RWPE2 (cell line): Measurements from ENCODE around the gene USP40.

Experiments
- ATAC-seq: fragments of 200-7000 bp; cut with Tn5 transposase; 3 replicates; pipeline ENCODE4 v1.9.1; 2021; ENCODE audit warnings: low read depth
- DNase-seq: peaks from one replicate; pipeline ENCODE4 v3.0.0-alpha.2; 2020; ENCODE audit warnings: low spot score
- H3K27ac ChIP-seq: fragments of 450-650 bp; 2 replicates; pipeline ENCODE4 v1.5.1; 2017; ENCODE audit warnings: mild to moderate bottlenecking; ENCODE audit not compliant: poor library complexity, severe bottlenecking
- H3K27me3 ChIP-seq: fragments of 250-450 bp; sonication (Bioruptor Pico); 2 replicates; pipeline ENCODE4 v1.5.1; 2021; ENCODE audit warnings: mild to moderate bottlenecking, moderate library complexity; ENCODE audit not compliant: insufficient read depth, poor library complexity, severe bottlenecking
- H3K36me3 ChIP-seq: fragments of 250-450 bp; sonication (Bioruptor Pico); 2 replicates; pipeline ENCODE4 v1.5.1; 2020; ENCODE audit warnings: low read depth, mild to moderate bottlenecking, moderate library complexity
- H3K4me1 ChIP-seq: fragments of 250-450 bp; sonication (Bioruptor Pico); 2 replicates; pipeline ENCODE4 v1.5.1; 2021; ENCODE audit warnings: mild to moderate bottlenecking, moderate library complexity; ENCODE audit not compliant: insufficient read depth, poor library complexity, severe bottlenecking
- H3K4me3 ChIP-seq: fragments of 250-450 bp; sonication (Bioruptor Pico); 2 replicates; pipeline ENCODE4 v1.5.1; 2021; ENCODE audit warnings: mild to moderate bottlenecking, moderate library complexity; ENCODE audit not compliant: severe bottlenecking
- H3K9me3 ChIP-seq: fragments of 250-450 bp; sonication (Bioruptor Pico); 2 replicates; pipeline ENCODE4 v1.5.1; 2021; ENCODE audit warnings: mild to moderate bottlenecking, moderate library complexity; ENCODE audit not compliant: severe bottlenecking
- TF ChIP-seq, protein P1 (sequence below): fragments of 450-650 bp; IDR thresholded peaks from one replicate; pipeline ENCODE4 v1.5.1; 2017; ENCODE audit warnings: mild to moderate bottlenecking, moderate library complexity; ENCODE audit not compliant: poor library complexity, severe bottlenecking

USP40 gene

DNA sequence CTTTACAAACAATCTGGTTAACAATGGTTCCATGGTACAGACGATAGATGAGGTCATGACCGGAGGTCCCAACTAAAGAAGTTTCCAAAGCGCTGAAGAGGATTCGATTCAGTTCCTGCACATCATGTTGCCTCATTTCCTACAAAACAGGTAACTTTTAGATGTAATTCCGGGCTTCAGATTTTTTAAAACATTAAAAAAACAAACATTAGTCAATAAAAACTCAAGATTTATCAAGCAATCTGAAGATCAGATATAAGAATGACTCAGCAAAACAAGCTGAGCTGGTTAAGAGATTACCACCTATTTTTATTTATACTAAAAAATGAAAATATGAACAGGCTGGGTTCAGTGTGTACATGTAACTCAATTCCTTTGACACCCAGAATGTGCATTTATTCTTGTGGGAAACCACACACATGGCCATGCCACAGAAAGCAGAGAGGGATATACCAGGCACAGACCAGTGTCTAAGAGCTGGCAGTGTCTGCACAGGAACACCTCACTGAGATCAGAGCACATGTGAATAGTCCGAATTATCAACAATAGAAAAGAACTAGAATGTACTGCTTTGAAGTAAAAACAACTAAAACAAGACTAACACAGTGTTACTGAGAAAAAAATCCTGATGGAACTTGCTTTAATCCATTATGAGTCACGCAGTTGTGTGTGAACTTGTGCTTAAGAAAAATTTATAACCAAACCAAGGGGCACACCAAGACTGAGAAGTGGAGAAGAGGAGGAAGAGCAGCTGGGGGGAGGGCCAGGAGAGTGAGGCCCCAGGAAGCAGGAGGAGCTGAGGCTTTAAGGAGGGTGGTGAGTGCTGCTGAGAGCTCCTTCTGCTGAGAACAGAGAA lies 9.5 kb downstream of the USP40 start:
- peak; percentile 96 for ATAC-seq
- TF ChIP-seq, protein P1, sequence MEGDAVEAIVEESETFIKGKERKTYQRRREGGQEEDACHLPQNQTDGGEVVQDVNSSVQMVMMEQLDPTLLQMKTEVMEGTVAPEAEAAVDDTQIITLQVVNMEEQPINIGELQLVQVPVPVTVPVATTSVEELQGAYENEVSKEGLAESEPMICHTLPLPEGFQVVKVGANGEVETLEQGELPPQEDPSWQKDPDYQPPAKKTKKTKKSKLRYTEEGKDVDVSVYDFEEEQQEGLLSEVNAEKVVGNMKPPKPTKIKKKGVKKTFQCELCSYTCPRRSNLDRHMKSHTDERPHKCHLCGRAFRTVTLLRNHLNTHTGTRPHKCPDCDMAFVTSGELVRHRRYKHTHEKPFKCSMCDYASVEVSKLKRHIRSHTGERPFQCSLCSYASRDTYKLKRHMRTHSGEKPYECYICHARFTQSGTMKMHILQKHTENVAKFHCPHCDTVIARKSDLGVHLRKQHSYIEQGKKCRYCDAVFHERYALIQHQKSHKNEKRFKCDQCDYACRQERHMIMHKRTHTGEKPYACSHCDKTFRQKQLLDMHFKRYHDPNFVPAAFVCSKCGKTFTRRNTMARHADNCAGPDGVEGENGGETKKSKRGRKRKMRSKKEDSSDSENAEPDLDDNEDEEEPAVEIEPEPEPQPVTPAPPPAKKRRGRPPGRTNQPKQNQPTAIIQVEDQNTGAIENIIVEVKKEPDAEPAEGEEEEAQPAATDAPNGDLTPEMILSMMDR = no peak
- no peak for DNase-seq
- no peaks in the 10 kb centered on the region for H3K27me3 ChIP-seq
- no peaks in the 10 kb centered on the region for H3K9me3 ChIP-seq
- H3K4me1 ChIP-seq = peaks cover 21% of the 10 kb centered on the region
- H3K36me3 ChIP-seq = peaks cover 83% of the 10 kb centered on the region
- H3K27ac ChIP-seq = peak overlapping the region; percentile 90
- H3K4me3 ChIP-seq = no peak overlapping the region

DNA sequence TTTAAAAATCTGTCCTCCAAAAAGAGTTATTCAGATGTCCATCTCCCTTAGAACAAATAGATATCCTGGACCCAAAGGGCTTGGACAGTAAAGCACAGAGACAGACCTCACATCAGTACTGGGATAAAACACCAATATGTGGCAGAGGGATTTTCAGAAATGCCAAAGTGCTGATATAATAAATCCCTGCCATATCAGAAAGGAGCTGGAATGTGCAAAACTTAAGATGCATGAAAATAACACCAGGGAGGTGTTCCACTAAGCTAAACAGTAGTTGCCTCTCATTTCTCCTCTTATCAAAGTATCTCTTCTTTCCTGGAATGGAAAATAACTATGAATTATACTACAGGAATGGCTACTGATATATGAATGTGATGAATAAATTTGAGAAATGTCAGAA lies 13.2 kb downstream of the USP40 start:
- H3K27me3 ChIP-seq = no peaks in the 10 kb centered on the region
- peaks cover 90% of the 10 kb centered on the region for H3K36me3 ChIP-seq
- DNase-seq = no peak
- no peak overlapping the region for H3K27ac ChIP-seq
- no peaks in the 10 kb centered on the region for H3K9me3 ChIP-seq
- no peak overlapping the region for H3K4me3 ChIP-seq
- H3K4me1 ChIP-seq = peaks cover 20% of the 10 kb centered on the region
- TF ChIP-seq, protein P1 = no peak
- no peak for ATAC-seq

DNA sequence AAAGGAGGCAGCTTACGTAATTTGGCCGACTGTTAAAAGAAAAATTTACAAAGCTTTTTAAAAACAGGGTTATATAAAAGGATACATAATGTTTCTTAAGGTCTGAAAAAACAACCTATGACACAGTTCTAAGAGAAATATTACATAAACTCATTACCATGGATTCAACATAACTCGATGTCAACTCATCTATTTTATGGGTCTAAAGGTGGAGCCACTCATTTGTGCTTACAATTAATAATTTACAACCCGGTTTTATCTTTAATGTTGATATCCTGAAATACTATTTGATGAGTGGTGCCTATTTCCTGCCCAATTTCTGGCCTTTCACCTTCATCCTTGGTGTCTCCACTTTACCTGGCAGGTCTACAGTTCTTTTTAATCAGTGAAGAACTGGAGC lies 15.1 kb downstream of the USP40 start:
- Histone ChIP-seq H3K27ac (no peak overlapping the region), H3K4me3 (no peak overlapping the region), H3K36me3 (peaks cover 96% of the 10 kb centered on the region), H3K27me3 (no peaks in the 10 kb centered on the region), H3K9me3 (no peaks in the 10 kb centered on the region), H3K4me1 (peaks cover 1% of the 10 kb centered on the region)
- TF ChIP-seq, protein P1 = no peak
- no peak for DNase-seq
- no peak for ATAC-seq

DNA sequence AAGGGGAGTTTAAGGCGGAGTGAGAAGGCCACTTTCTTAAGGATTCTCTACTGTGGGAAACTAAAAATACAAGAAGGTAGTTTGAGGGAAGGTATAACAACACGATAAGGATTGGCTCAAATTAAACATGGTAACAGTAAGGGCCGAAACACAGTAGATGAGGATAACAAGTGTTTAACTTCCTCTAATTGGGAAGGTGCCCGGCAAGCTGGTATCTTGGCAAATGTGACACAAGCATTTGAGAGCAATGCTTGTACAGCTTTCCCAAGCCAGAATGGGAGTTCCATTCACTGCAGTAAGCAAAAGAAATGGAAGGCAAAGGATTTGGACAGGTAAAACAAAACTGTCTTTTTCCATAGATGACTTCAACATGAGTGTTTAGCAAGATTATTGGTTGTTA lies 19.8 kb downstream of the USP40 start:
- TF ChIP-seq, protein P1 = no peak
- H3K36me3 ChIP-seq = peaks cover 74% of the 10 kb centered on the region
- H3K4me3 ChIP-seq = no peak overlapping the region
- ATAC-seq (no peak), DNase-seq (no peak)
- no peaks in the 10 kb centered on the region for H3K4me1 ChIP-seq
- no peaks in the 10 kb centered on the region for H3K27me3 ChIP-seq
- no peaks in the 10 kb centered on the region for H3K9me3 ChIP-seq
- no peak overlapping the region for H3K27ac ChIP-seq

DNA sequence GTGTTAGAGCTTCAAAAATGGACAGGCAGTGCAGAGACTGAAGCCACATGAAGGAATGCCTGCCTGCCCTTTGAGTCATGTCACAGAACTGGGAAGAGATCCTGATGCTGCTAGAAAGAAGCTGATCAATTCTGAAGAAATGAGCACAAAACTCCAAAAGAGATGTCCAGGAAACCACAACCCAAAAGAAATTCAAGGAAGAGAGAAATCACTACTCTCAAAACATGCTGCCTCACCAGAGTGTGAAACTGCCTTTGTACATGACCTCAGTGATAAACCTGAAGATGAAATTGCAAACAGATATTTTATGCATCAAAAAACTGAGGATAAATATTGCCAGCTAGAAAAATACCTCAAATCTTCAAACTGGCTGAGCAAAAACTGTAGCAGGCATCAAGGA lies 20.5 kb downstream of the USP40 start:
- no peak for ATAC-seq
- peaks cover 74% of the 10 kb centered on the region for H3K36me3 ChIP-seq

More for the DNA sequence above, 20.5 kb downstream of the USP40 start:
- Histone ChIP-seq H3K4me1 (no peaks in the 10 kb centered on the region), H3K27me3 (no peaks in the 10 kb centered on the region), H3K9me3 (no peaks in the 10 kb centered on the region), H3K27ac (no peak overlapping the region), H3K4me3 (no peak overlapping the region)
- DNase-seq = no peak
- TF ChIP-seq, protein P1 = no peak
